ENCODE results near the gene DLG4.

- TF ChIP-seq CTCF (conservative IDR thresholded peaks at IDR 0.05 in 1 of 2, IDR thresholded peaks at IDR 0.05 in 1 of 2; ENCODE audit: extremely low read depth in 1 of 2, insufficient read depth in 1 of 2, low read depth in 1 of 2, low read length in 2 of 2) (no peak), EZH2 (IDR thresholded peaks at IDR 0.05; ENCODE audit: borderline replicate concordance, low read length) (no peak)
These were observed 22.4 kb upstream of the DLG4 start, which contains the start of gene GABARAP for GRCh38 chr17:7241783-7242716.

All from mammary epithelial cell (primary cell).